SK-N-SH (cell line): ENCODE measurements around the gene CALD1. TPM values are rescaled to one million over a fixed set of nuclear protein-coding genes. Genes with fewer than 3 reads are reported as not detected.

Experiments used
- CTCF ChIA-PET: fragments of 300-600, 350-600 bp; formaldehyde crosslinking; extraction: SDS; loops from one replicate; lab custom pipeline; 2021; lab: Yijun Ruan, JAX
- POLR2A ChIA-PET: fragments of 350-600 bp; sonication (Branson Sonifier 250); formaldehyde crosslinking; extraction: SDS; loops from one replicate; lab custom pipeline; 2020; ENCODE audit warnings: antibody characterized with exemption, inconsistent platforms; lab: Yijun Ruan, JAX
- DNase-seq: peaks from one replicate; pipeline ENCODE4 v3.0.0; 2012
- H2AFZ ChIP-seq: fragments of 200-600 bp; sonication (generic); 2 replicates; pipeline ENCODE4 v1.8.1; 2016; ENCODE audit warnings: antibody characterized with exemption, mild to moderate bottlenecking, low read depth
- H3F3A ChIP-seq: fragments of 200-600 bp; sonication (generic); replicated peaks from 2 replicates; pipeline ENCODE3; 2016; ENCODE audit warnings: antibody characterized with exemption, mild to moderate bottlenecking; ENCODE audit not compliant: insufficient read depth
- H3K27ac ChIP-seq, 2 experiments: fragments of 200-500 bp in 1 of 2; fragments of 200-600 bp in 1 of 2; sonication (Bioruptor generic) in 1 of 2; sonication (generic), shearing (Covaris generic) in 1 of 2; 2 replicates each; pipeline versions ENCODE4 v1.5.1 to v1.6.1; 2014 to 2016; ENCODE audit warnings: low read depth in 2 of 2, inconsistent platforms in 1 of 2, low read length in 1 of 2, mild to moderate bottlenecking in 1 of 2, mixed read lengths in 1 of 2
- H3K27me3 ChIP-seq: fragments of 200-600 bp; sonication (generic), shearing (Covaris generic); 2 replicates; pipeline ENCODE4 v1.6.1; 2016; ENCODE audit warnings: mixed run types; ENCODE audit not compliant: insufficient read depth
- H3K36me3 ChIP-seq, 2 experiments: fragments of 200-500 bp in 1 of 2; fragments of 200-600 bp in 1 of 2; sonication (Bioruptor generic) in 1 of 2; sonication (generic) in 1 of 2; replicated peaks in 1 of 2; 2 replicates each; pipeline versions ENCODE3 to v1.5.1; 2014 to 2016; ENCODE audit warnings: low read length in 1 of 2, mild to moderate bottlenecking in 1 of 2; ENCODE audit not compliant: insufficient read depth in 2 of 2, control insufficient read depth in 1 of 2
- H3K4me1 ChIP-seq, 2 experiments: fragments of 200-500 bp in 1 of 2; fragments of 200-600 bp in 1 of 2; sonication (Bioruptor generic) in 1 of 2; sonication (generic), shearing (Covaris generic) in 1 of 2; 2 replicates each; pipeline versions ENCODE4 v1.5.1 to v1.6.1; 2014 to 2016; ENCODE audit warnings: low read depth in 1 of 2, low read length in 1 of 2, mixed run types in 1 of 2; ENCODE audit not compliant: insufficient read depth in 2 of 2, control insufficient read depth in 1 of 2
- H3K4me2 ChIP-seq: fragments of 200-600 bp; sonication (generic), shearing (Covaris generic); 2 replicates; pipeline ENCODE4 v1.6.1; 2017; ENCODE audit warnings: mixed run types
- H3K4me3 ChIP-seq, 2 experiments: fragments of 200-500 bp in 1 of 2; fragments of 200-600 bp in 1 of 2; sonication (Bioruptor generic) in 1 of 2; sonication (generic), shearing (Covaris generic) in 1 of 2; 2 replicates each; pipeline versions ENCODE4 v1.5.1 to v1.8.1; 2014 to 2016; ENCODE audit warnings: low read depth in 2 of 2, inconsistent platforms in 1 of 2, low read length in 1 of 2, mild to moderate bottlenecking in 1 of 2, mixed read lengths in 1 of 2, moderate library complexity in 1 of 2
- H3K79me2 ChIP-seq: fragments of 200-600 bp; sonication (generic); 2 replicates; pipeline ENCODE4 v1.8.1; 2017; ENCODE audit warnings: mild to moderate bottlenecking; ENCODE audit not compliant: insufficient read depth
- H3K9ac ChIP-seq: fragments of 200-600 bp; sonication (generic); 2 replicates; pipeline ENCODE4 v1.6.1; 2017; ENCODE audit warnings: mixed run types
- H3K9me2 ChIP-seq: fragments of 200-600 bp; sonication (generic); 2 replicates; pipeline ENCODE4 v1.6.1; 2017; ENCODE audit warnings: mixed run types
- H3K9me3 ChIP-seq: fragments of 200-600 bp; sonication (generic); 2 replicates; pipeline ENCODE4 v1.6.1; 2017; ENCODE audit warnings: mixed run types, mild to moderate bottlenecking, moderate library complexity
- H4K20me1 ChIP-seq: fragments of 200-600 bp; sonication (generic); 2 replicates; pipeline ENCODE4 v1.6.1; 2017; ENCODE audit warnings: mild to moderate bottlenecking, mixed run types; ENCODE audit not compliant: insufficient read depth
- ELF1 ChIP-seq: IDR thresholded peaks from 2 replicates; pipeline ENCODE4 v1.4.0; 2012
- EP300 ChIP-seq, 2 experiments: IDR thresholded peaks; 2 replicates each; pipeline versions ENCODE4 v1.4.0 to v1.6.1; 2012; ENCODE audit warnings: borderline replicate concordance in 1 of 2, low read depth in 1 of 2, low read length in 1 of 2
- EZH2phosphoT487 ChIP-seq: fragments of 200-600 bp; sonication (generic); IDR thresholded peaks from 2 replicates; pipeline ENCODE4 v1.6.1; 2017; ENCODE audit warnings: low read depth, mixed run types, mild to moderate bottlenecking, antibody characterized with exemption, moderate library complexity, borderline replicate concordance
- FOSL2 ChIP-seq: IDR thresholded peaks from 2 replicates; pipeline ENCODE4 v1.4.0; 2012; ENCODE audit warnings: low read depth, mild to moderate bottlenecking, moderate library complexity, borderline replicate concordance
- FOXJ3 ChIP-seq: sonication (generic); formaldehyde crosslinking; IDR thresholded peaks from 2 replicates; pipeline ENCODE4 v1.5.1; 2020; ENCODE audit warnings: mild to moderate bottlenecking, missing genetic modification reagents
- GATA2 ChIP-seq: sonication (generic); formaldehyde crosslinking; IDR thresholded peaks from 2 replicates; pipeline ENCODE4 v1.5.0; 2020; ENCODE audit warnings: mild to moderate bottlenecking, missing genetic modification reagents
- MXI1 ChIP-seq: IDR thresholded peaks from 2 replicates; pipeline ENCODE4 v1.6.1; 2012; ENCODE audit warnings: mild to moderate bottlenecking, low read depth, low read length, improper control_type of control experiment
- PBX3 ChIP-seq: IDR thresholded peaks from 2 replicates; pipeline ENCODE4; 2012
- RCOR1 ChIP-seq: fragments of 150-350 bp; IDR thresholded peaks from 2 replicates; pipeline ENCODE4 v1.6.1; 2017; ENCODE audit warnings: antibody characterized with exemption, low read length
- RFX5 ChIP-seq: IDR thresholded peaks from 2 replicates; pipeline ENCODE4 v1.6.1; 2012; ENCODE audit warnings: mild to moderate bottlenecking, improper control_type of control experiment, low read length
- TAF1 ChIP-seq: IDR thresholded peaks from 2 replicates; pipeline ENCODE4 v1.6.1; 2012; ENCODE audit warnings: low read depth, mild to moderate bottlenecking, low read length, moderate library complexity, borderline replicate concordance
- TEAD4 ChIP-seq: IDR thresholded peaks from 2 replicates; pipeline ENCODE4 v1.4.0; 2012; ENCODE audit warnings: mild to moderate bottlenecking, borderline replicate concordance; ENCODE audit not compliant: insufficient read depth
- USF2 ChIP-seq: fragments of 150-350 bp; IDR thresholded peaks from 2 replicates; pipeline ENCODE4 v1.6.1; 2017; ENCODE audit warnings: antibody characterized with exemption, low read length, low read depth, borderline replicate concordance
- YY1 ChIP-seq: IDR thresholded peaks from 2 replicates; pipeline ENCODE4 v1.4.0; 2012; ENCODE audit warnings: low read depth, mild to moderate bottlenecking
- ZBTB33 ChIP-seq: IDR thresholded peaks from 2 replicates; pipeline ENCODE4 v1.4.0; 2012; ENCODE audit warnings: low read depth, borderline replicate concordance
- WGBS: methylation state at CpG from one replicate; pipeline ENCODE4 v1.1.6; 2017; ENCODE audit warnings: low lambda C conversion rate; 5-methylcytosine and 5-hydroxymethylcytosine counted together
- polyA plus RNA-seq, 3 experiments: library from polyadenylated mRNA; depleted of rRNA; stranded (reverse); fragments of >200 nt; gene quantifications; 2 replicates each; pipeline ENCODE4 v1.2.3, GENCODE V29; 2012
- TF ChIP-seq, protein P1 (sequence below): IDR thresholded peaks from 2 replicates; pipeline ENCODE4 v1.4.0; 2012; ENCODE audit warnings: low read depth, borderline replicate concordance

The CALD1 gene
- polyA plus RNA-seq, 1 of the 3 experiments (the other 2 are of a cell fraction), result 299 TPM

DNA sequence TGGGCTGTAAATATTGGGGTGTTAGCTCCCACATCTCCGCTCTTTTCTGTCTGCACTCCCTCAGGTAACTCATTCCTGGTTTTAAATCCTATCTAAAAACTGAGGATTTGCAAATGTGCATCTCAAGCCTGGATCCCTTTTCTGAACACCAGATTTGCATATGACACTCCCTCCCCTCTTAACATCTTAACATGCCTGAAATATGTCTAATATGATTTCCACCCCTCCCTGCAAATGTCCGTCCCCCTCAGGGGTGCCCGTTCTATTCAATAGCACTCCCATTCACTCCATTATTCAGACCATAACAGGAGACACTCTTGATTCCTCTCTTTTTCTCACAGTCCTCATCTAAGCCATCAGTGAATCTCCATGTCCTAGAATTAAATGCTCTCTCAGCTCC lies 8.3 kb upstream of the CALD1 start:
- Histone ChIP-seq H4K20me1 (no peaks in the 10 kb centered on the region), H3K9me3 (no peaks in the 10 kb centered on the region), H3K9me2 (no peaks in the 10 kb centered on the region), H3K27ac (no peak overlapping the region), H3K79me2 (no peaks in the 10 kb centered on the region), H3K4me1 (no peaks in the 10 kb centered on the region; a peak in 2 of 4 replicates), H2AFZ (no peak overlapping the region), H3K4me3 (no peak overlapping the region), H3K27me3 (no peaks in the 10 kb centered on the region), H3K9ac (no peak overlapping the region), H3K4me2 (no peak overlapping the region), H3K36me3 (no peaks in the 10 kb centered on the region), H3F3A (no peaks in the 10 kb centered on the region)
- ChIA-PET CTCF (interaction anchor here (1.4 to 1.9 kb wide), 2 partner anchors 20 to 22 kb away, joined by 4 to 5 read pairs; no protein-coding TSS in a partner anchor), POLR2A (no interaction called here)
- WGBS, result 80% methylated on average over 3 of the region's 3 CpGs
- no peak for DNase-seq
- TF ChIP-seq RFX5 (no peak), FOSL2 (no peak)

DNA sequence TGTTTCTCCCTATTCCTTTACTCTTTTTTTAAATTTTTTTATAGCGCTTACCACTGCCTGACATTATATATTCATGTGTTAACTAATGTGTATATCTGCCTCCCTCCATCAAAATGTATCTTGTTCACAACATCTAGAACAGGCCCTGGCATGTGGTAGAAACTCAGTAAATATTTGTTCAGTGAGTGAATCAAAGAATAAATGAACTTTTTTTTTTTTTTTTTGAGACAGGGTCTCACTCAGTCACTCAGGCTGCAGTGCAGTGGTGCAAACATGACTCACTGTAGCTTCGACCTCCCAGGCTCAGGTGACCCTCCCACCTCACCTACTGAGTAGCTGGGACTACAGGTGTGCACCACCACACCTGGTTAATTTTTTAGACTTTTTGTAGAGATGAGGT lies 7.5 kb upstream of the CALD1 start:
- Histone ChIP-seq H3K9ac (no peak overlapping the region), H3K27me3 (no peaks in the 10 kb centered on the region), H3K4me2 (no peak overlapping the region), H3F3A (no peaks in the 10 kb centered on the region), H3K4me1 (peaks cover 0 to 6% of the 10 kb centered on the region in 2 experiments; a peak in 2 of 4 replicates), H3K9me2 (no peaks in the 10 kb centered on the region), H3K9me3 (no peaks in the 10 kb centered on the region), H3K4me3 (no peak overlapping the region), H4K20me1 (no peaks in the 10 kb centered on the region), H3K36me3 (no peaks in the 10 kb centered on the region), H3K79me2 (no peaks in the 10 kb centered on the region), H3K27ac (no peak overlapping the region), H2AFZ (no peak overlapping the region)
- ChIA-PET POLR2A (no interaction called here), CTCF (no interaction called here)
- no peak for DNase-seq
- no peak for TF ChIP-seq GATA2
- TF ChIP-seq ELF1, result no peak
- no peak for TF ChIP-seq TAF1
- no peak for TF ChIP-seq ZBTB33
- TF ChIP-seq RCOR1, result no peak
- TF ChIP-seq MXI1, result no peak
- no peak for TF ChIP-seq RFX5
- TF ChIP-seq USF2, result no peak
- TF ChIP-seq EZH2phosphoT487, result no peak
- TF ChIP-seq PBX3, result no peak
- TF ChIP-seq YY1, result no peak
- TF ChIP-seq EP300 (IDR thresholded peaks at IDR 0.05; ENCODE audit: borderline replicate concordance in 1 of 2, low read depth in 1 of 2, low read length in 1 of 2), result no peak
- TF ChIP-seq TEAD4, result no peak
- TF ChIP-seq, protein P1, sequence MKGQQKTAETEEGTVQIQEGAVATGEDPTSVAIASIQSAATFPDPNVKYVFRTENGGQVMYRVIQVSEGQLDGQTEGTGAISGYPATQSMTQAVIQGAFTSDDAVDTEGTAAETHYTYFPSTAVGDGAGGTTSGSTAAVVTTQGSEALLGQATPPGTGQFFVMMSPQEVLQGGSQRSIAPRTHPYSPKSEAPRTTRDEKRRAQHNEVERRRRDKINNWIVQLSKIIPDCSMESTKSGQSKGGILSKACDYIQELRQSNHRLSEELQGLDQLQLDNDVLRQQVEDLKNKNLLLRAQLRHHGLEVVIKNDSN, result no peak
- no peak for TF ChIP-seq FOXJ3 (CRISPR knock-in tag)
- WGBS, result 78% methylated on average over 2 of the region's 2 CpGs
